WTC11 (cell line): ENCODE results near the gene WIPF3. TPM values are rescaled to one million over a fixed set of nuclear protein-coding genes. Genes with fewer than 3 reads are reported as not detected.

ENCODE experiments used
- ATAC-seq: fragments of 200-7000 bp; cut with Tn5 transposase; 2 replicates; pipeline ENCODE4 v1.10.0; 2021; ENCODE audit warnings: mild to moderate bottlenecking, moderate library complexity
- CTCF ChIA-PET: fragments of 300-600 bp; sonication (Branson Sonifier 250); formaldehyde crosslinking; loops from one replicate; lab custom pipeline; 2021; ENCODE audit warnings: antibody characterized with exemption; lab: Charles Lee
- POLR2A ChIA-PET: fragments of 350-600 bp; sonication (Branson Sonifier 250); formaldehyde crosslinking; loops from one replicate; lab custom pipeline; 2021; ENCODE audit warnings: antibody characterized with exemption; lab: Charles Lee
- DNase-seq: peaks from one replicate; pipeline ENCODE4 v3.0.0; 2021; ENCODE audit warnings: low spot score
- H3K27ac Mint-ChIP-seq: 2 replicates; pipeline ENCODE4 v1.8.0; 2021; ENCODE audit warnings: mixed read lengths
- H3K27me3 Mint-ChIP-seq: 2 replicates; pipeline ENCODE4 v1.8.0; 2021; ENCODE audit warnings: low read depth, mild to moderate bottlenecking, moderate library complexity, mixed read lengths
- H3K36me3 Mint-ChIP-seq: 2 replicates; pipeline ENCODE4 v1.8.0; 2021; ENCODE audit warnings: mixed read lengths
- H3K4me1 Mint-ChIP-seq: 2 replicates; pipeline ENCODE4 v1.8.0; 2022; ENCODE audit warnings: mixed read lengths
- H3K4me3 Mint-ChIP-seq: 2 replicates; pipeline ENCODE4 v1.8.0; 2021; ENCODE audit warnings: mild to moderate bottlenecking, moderate library complexity, mixed read lengths
- H3K9me3 Mint-ChIP-seq: 2 replicates; pipeline ENCODE4 v1.8.0; 2021; ENCODE audit warnings: mixed read lengths
- CBFB ChIP-seq: sonication (generic); formaldehyde crosslinking; IDR thresholded peaks from 2 replicates; pipeline ENCODE4 v1.8.1; 2022; ENCODE audit warnings: mild to moderate bottlenecking, low read depth, missing genetic modification reagents
- CREM ChIP-seq: sonication (generic); formaldehyde crosslinking; IDR thresholded peaks from 2 replicates; pipeline ENCODE4 v1.8.1; 2022; ENCODE audit warnings: mild to moderate bottlenecking, missing genetic modification reagents, moderate library complexity
- GRHL2 ChIP-seq: fragments of 250-450 bp; sonication (Bioruptor Pico); IDR thresholded peaks from 2 replicates; pipeline ENCODE4 v1.8.0; 2022; ENCODE audit warnings: mild to moderate bottlenecking, moderate library complexity; ENCODE audit not compliant: insufficient replicate concordance, severe bottlenecking
- GTF2I ChIP-seq: fragments of 250-450 bp; sonication (Bioruptor Pico); conservative IDR thresholded peaks from 2 replicates; pipeline ENCODE4 v1.4.0; 2021; ENCODE audit warnings: mild to moderate bottlenecking
- HMGA2 ChIP-seq: fragments of 250-450 bp; sonication (Bioruptor Pico); IDR thresholded peaks from 2 replicates; pipeline ENCODE4 v1.4.0; 2021; ENCODE audit warnings: mild to moderate bottlenecking, moderate library complexity
- HMGXB4 ChIP-seq: sonication (generic); formaldehyde crosslinking; IDR thresholded peaks from 2 replicates; pipeline ENCODE4 v1.8.1; 2023; ENCODE audit warnings: mild to moderate bottlenecking, moderate library complexity, missing genetic modification reagents
- IRF2 ChIP-seq: sonication (generic); formaldehyde crosslinking; IDR thresholded peaks from 2 replicates; pipeline ENCODE4 v1.8.0; 2022; ENCODE audit warnings: low read depth, missing genetic modification reagents, borderline replicate concordance
- JAZF1 ChIP-seq: fragments of 250-450 bp; sonication (Bioruptor Pico); IDR thresholded peaks from 2 replicates; pipeline ENCODE4 v1.9.0; 2021; ENCODE audit warnings: moderate library complexity, mild to moderate bottlenecking, inconsistent platforms
- JUN ChIP-seq: sonication (generic); formaldehyde crosslinking; IDR thresholded peaks from 2 replicates; pipeline ENCODE4 v1.8.0; 2023; ENCODE audit warnings: mild to moderate bottlenecking, missing genetic modification reagents
- MAX ChIP-seq: sonication (generic); formaldehyde crosslinking; IDR thresholded peaks from 2 replicates; pipeline ENCODE4 v1.8.0; 2022; ENCODE audit warnings: mild to moderate bottlenecking, missing genetic modification reagents
- MLX ChIP-seq: sonication (generic); formaldehyde crosslinking; IDR thresholded peaks from 2 replicates; pipeline ENCODE4 v1.8.1; 2023; ENCODE audit warnings: mild to moderate bottlenecking, missing genetic modification reagents, moderate library complexity
- MXD4 ChIP-seq: fragments of 250-450 bp; sonication (Bioruptor Pico); IDR thresholded peaks from 2 replicates; pipeline ENCODE4 v1.8.0; 2021; ENCODE audit warnings: mild to moderate bottlenecking, moderate library complexity, borderline replicate concordance
- MYBL2 ChIP-seq: sonication (generic); formaldehyde crosslinking; IDR thresholded peaks from 2 replicates; pipeline ENCODE4 v1.8.1; 2023; ENCODE audit warnings: mild to moderate bottlenecking, moderate library complexity, missing genetic modification reagents
- NFYB ChIP-seq: sonication (generic); formaldehyde crosslinking; conservative IDR thresholded peaks from 2 replicates; pipeline ENCODE4 v1.8.0; 2022; ENCODE audit warnings: low read depth, missing genetic modification reagents
- ZBTB21 ChIP-seq: sonication (generic); formaldehyde crosslinking; IDR thresholded peaks from 2 replicates; pipeline ENCODE4 v1.8.1; 2023; ENCODE audit warnings: mild to moderate bottlenecking, missing genetic modification reagents, borderline replicate concordance
- ZNF416 ChIP-seq: fragments of 250-450 bp; sonication (Bioruptor Pico); IDR thresholded peaks from 2 replicates; pipeline ENCODE4 v1.9.0; 2021; ENCODE audit warnings: mild to moderate bottlenecking, inconsistent platforms
- total RNA-seq: library from RNA; stranded (reverse); gene quantifications from 3 replicates; pipeline ENCODE4 v1.2.3, GENCODE V29; 2021
- TF ChIP-seq, protein P1 (sequence below): sonication (generic); formaldehyde crosslinking; IDR thresholded peaks from 2 replicates; pipeline ENCODE4 v1.8.0; 2022; ENCODE audit warnings: mild to moderate bottlenecking, missing genetic modification reagents
- TF ChIP-seq, protein P2 (sequence below): fragments of 250-450 bp; sonication (Bioruptor Pico); IDR thresholded peaks from 2 replicates; pipeline ENCODE4 v1.8.0; 2021; ENCODE audit warnings: mild to moderate bottlenecking
- TF ChIP-seq, protein P3 (sequence below): sonication (generic); formaldehyde crosslinking; IDR thresholded peaks from 2 replicates; pipeline ENCODE4 v1.8.0; 2022; ENCODE audit warnings: missing genetic modification reagents

The WIPF3 gene
- total RNA-seq, 1 experiment from 2014 or later, result 9.9 TPM

DNA sequence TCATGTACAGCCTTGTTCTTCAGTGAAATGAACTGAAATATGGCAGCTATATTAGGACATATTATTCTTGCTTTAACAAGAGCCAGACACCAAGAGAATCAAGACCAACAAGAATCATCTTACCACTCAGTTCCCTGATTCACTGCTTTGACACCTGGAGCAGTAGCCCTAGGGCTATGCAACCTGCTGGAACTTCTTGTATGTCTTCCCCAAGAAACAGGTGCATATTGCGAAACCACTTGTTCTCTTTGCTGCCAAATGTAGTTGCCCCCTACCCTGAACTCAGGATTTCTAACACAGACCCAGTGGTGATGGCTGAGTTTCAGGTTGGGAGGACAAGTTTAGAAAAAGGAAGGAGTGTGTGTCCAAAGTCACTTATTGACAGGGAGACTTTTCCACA, 46.1 kb downstream of the WIPF3 start (continued):
- TF ChIP-seq IRF2, result no peak

DNA sequence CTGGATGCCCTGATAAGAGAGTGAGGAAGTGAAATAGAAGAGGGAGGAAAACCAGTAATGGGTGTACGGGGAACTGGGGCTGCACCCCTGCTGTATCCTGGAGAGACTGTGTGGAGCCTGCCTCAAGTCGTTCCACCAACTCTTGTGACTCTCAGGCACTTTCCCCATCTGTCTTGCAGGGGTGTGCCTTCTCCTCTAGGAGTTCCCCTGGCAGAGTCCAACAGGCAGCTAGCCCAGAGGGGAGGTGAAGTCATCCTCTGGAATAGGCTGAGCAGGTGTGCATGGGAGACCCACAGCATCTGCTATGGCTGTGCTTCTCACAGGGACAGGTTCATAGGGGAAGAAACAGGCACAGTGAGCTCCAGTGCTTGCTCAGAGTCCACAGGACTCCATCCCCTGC, 46.8 kb downstream of the WIPF3 start:
- no peaks in the 10 kb centered on the region; the same call in 1 of the 2 replicates for H3K27me3 Mint-ChIP-seq
- TF ChIP-seq, protein P1, sequence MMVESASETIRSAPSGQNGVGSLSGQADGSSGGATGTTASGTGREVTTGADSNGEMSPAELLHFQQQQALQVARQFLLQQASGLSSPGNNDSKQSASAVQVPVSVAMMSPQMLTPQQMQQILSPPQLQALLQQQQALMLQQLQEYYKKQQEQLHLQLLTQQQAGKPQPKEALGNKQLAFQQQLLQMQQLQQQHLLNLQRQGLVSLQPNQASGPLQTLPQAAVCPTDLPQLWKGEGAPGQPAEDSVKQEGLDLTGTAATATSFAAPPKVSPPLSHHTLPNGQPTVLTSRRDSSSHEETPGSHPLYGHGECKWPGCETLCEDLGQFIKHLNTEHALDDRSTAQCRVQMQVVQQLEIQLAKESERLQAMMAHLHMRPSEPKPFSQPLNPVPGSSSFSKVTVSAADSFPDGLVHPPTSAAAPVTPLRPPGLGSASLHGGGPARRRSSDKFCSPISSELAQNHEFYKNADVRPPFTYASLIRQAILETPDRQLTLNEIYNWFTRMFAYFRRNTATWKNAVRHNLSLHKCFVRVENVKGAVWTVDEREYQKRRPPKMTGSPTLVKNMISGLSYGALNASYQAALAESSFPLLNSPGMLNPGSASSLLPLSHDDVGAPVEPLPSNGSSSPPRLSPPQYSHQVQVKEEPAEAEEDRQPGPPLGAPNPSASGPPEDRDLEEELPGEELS (CRISPR knock-in tag), result no peak
- TF ChIP-seq MYBL2 (CRISPR knock-in tag) (no peak), CBFB (CRISPR knock-in tag) (no peak), MLX (CRISPR knock-in tag) (no peak), JAZF1 (CRISPR knock-in tag) (no peak), ZNF416 (no peak), CREM (no peak), HMGXB4 (CRISPR knock-in tag) (no peak), GTF2I (no peak), NFYB (CRISPR knock-in tag) (no peak), ZBTB21 (no peak), JUN (CRISPR knock-in tag) (no peak), GRHL2 (no peak), HMGA2 (CRISPR knock-in tag) (no peak), MXD4 (CRISPR knock-in tag) (no peak), MAX (no peak)
- TF ChIP-seq, protein P2, sequence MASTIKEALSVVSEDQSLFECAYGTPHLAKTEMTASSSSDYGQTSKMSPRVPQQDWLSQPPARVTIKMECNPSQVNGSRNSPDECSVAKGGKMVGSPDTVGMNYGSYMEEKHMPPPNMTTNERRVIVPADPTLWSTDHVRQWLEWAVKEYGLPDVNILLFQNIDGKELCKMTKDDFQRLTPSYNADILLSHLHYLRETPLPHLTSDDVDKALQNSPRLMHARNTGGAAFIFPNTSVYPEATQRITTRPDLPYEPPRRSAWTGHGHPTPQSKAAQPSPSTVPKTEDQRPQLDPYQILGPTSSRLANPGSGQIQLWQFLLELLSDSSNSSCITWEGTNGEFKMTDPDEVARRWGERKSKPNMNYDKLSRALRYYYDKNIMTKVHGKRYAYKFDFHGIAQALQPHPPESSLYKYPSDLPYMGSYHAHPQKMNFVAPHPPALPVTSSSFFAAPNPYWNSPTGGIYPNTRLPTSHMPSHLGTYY (CRISPR knock-in tag), result no peak
- TF ChIP-seq, protein P3, sequence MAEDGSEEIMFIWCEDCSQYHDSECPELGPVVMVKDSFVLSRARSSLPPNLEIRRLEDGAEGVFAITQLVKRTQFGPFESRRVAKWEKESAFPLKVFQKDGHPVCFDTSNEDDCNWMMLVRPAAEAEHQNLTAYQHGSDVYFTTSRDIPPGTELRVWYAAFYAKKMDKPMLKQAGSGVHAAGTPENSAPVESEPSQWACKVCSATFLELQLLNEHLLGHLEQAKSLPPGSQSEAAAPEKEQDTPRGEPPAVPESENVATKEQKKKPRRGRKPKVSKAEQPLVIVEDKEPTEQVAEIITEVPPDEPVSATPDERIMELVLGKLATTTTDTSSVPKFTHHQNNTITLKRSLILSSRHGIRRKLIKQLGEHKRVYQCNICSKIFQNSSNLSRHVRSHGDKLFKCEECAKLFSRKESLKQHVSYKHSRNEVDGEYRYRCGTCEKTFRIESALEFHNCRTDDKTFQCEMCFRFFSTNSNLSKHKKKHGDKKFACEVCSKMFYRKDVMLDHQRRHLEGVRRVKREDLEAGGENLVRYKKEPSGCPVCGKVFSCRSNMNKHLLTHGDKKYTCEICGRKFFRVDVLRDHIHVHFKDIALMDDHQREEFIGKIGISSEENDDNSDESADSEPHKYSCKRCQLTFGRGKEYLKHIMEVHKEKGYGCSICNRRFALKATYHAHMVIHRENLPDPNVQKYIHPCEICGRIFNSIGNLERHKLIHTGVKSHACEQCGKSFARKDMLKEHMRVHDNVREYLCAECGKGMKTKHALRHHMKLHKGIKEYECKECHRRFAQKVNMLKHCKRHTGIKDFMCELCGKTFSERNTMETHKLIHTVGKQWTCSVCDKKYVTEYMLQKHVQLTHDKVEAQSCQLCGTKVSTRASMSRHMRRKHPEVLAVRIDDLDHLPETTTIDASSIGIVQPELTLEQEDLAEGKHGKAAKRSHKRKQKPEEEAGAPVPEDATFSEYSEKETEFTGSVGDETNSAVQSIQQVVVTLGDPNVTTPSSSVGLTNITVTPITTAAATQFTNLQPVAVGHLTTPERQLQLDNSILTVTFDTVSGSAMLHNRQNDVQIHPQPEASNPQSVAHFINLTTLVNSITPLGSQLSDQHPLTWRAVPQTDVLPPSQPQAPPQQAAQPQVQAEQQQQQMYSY (CRISPR knock-in tag), result no peak
- no peaks in the 10 kb centered on the region for H3K9me3 Mint-ChIP-seq
- ATAC-seq (no peak; the same call in 1 of the 2 replicates), DNase-seq (no peak)
- H3K4me1 Mint-ChIP-seq, result peaks cover 24% of the 10 kb centered on the region
- no peak overlapping the region for H3K27ac Mint-ChIP-seq
- CTCF ChIA-PET, result no interaction called here
- POLR2A ChIA-PET, result no interaction called here
- no peaks in the 10 kb centered on the region for H3K36me3 Mint-ChIP-seq
- H3K4me3 Mint-ChIP-seq, result no peak overlapping the region
